ENCODE results near the gene NXF1.

- TF ChIP-seq EZH2 (IDR thresholded peaks at IDR 0.05; ENCODE audit: borderline replicate concordance, low read length): no peak
- no peak for TF ChIP-seq CTCF (IDR thresholded peaks at IDR 0.05; ENCODE audit: low read length)
These were observed 5.8 kb downstream of the NXF1 start for GRCh38 chr11:62799486-62799885.
